Stimulated activated CD8-positive, alpha-beta memory T cell treated with anti-CD3 and anti-CD28 coated beads, Interleukin-4, amount 100 ng/mL, for 48 hours (primary cell): ENCODE data around the gene STIM2.
"Not testable (repeated sequence)": the region's sequence is repeated elsewhere in the genome, so short reads cannot be mapped to it uniquely, and the experiment has no call there.

ENCODE experiments used
- DNase-seq: peaks from one replicate; pipeline ENCODE4 v3.0.0-alpha.2; 2020

STIM2 gene

GRCh38 chr4:27005905-27006590 is 145.4 kb downstream of the STIM2 start:
- no peak for DNase-seq

- no peak for DNase-seq
Observed at GRCh38 chr4:27006646-27007045, 146.0 kb downstream of the STIM2 start.

DNA sequence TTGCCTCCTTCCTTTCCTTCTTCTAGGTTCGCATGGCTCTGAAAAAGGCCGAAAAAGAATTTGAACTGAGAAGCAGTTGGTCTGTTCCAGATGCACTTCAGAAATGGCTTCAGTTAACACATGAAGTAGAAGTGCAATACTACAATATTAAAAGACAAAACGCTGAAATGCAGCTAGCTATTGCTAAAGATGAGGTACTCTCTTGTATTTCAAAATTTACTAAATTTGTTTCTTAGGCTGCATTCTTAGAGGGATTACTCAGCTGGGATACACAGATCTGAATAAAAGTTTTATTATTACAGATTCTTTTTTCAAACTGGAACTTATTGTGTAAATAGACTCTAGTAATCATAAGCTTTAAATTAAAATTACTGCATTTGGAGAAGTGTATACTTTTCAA is 146.9 kb downstream of the STIM2 start:
- no peak for DNase-seq

- DNase-seq, result no peak
Observed at GRCh38 chr4:27008679-27009078, 148.0 kb downstream of the STIM2 start.

DNA sequence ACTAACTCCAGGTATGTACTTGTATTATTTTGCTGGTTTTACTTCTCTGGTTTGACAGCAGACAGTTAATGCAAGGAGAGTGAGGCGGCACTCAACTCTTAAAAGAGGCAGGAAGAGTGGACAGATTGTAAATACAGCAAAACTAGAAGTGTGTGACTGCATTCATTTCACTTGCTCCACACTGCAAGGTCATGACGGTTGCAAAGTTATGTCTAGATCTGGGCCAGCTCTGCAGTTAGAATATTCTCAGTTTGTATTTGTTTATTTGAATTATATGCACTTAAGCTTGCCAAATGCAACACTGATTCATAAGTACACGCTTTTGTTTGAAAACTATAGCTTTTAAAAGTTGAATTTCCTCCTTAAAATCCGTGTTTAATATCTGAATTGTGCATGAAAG is 148.9 kb downstream of the STIM2 start:
- DNase-seq, result no peak

- DNase-seq, result peak; percentile 70
Observed at GRCh38 chr4:27010334-27010940, 149.8 kb downstream of the STIM2 start.

DNA sequence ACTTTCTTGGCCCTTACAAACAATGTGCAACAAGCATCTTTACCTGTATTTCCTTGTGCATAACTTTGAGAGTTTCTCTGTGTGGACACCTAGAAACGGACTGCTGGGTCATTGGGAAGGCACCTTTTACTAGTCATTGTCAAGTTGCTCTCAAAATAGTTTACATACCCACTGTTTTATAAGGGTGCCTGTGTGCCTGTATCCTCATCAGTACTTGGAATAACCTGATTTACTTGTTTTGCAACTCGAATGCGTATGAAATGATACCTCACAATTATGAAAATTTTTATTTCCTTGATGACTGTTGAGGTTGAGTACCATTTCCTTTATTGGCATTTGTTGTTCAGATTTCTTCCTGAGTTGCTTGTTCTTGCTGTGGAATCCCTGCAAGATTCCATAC is 150.8 kb downstream of the STIM2 start:
- no peak for DNase-seq

DNA sequence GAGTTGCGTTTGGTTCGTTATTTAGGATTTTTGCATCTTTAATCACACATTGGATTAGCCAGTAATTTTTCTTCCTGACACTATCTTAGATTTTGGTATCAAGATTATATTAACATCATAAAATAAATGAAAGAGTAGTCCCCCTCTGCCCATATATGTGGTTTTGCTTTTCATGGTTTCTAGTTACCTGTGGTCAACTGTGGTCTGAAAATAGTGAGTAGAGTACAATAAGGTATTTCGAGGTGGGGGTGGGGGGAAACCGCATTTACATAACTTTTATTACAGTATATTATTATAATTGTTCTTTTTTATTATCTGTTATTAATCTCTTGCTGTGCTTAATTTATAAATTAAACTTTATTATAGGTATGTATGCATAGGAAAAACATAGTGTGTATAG is 152.4 kb downstream of the STIM2 start:
- DNase-seq, result no peak

- DNase-seq, result no peak
Observed at GRCh38 chr4:27016551-27016950, 155.9 kb downstream of the STIM2 start.

DNA sequence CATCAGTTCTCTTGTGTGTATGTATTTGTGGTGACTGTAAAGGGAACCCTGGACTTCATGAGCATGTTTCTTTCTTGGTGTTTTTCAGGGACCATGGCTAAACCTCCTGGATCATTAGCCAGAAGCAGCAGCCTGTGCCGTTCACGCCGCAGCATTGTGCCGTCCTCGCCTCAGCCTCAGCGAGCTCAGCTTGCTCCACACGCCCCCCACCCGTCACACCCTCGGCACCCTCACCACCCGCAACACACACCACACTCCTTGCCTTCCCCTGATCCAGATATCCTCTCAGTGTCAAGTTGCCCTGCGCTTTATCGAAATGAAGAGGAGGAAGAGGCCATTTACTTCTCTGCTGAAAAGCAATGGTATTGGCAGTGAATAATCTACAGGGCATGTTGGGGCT is 157.0 kb downstream of the STIM2 start:
- no peak for DNase-seq

- no peak for DNase-seq
Observed at GRCh38 chr4:27018076-27018475, 157.4 kb downstream of the STIM2 start.

DNA sequence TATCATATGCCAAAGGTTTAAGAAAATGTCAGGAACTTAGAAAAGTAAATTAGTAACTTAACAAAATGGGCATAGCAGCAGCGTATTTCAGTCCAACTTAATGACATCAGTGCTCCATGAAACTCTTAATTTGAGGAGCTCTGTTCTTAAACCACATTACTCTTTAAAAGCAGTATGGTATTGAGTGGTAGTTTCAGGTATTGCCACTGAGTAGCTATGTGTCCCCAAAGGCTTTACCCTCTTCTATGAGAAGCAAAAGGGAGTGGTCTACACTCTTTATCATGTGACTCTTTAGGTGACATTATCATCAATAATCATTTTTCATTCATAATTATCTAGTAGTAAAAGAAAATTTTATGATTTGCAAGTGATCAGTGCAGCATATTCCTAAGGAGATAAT is 158.3 kb downstream of the STIM2 start:
- DNase-seq, result no peak

GRCh38 chr4:27019766-27020165 is 159.1 kb downstream of the STIM2 start:
- no peak for DNase-seq

- no peak for DNase-seq
Observed at GRCh38 chr4:27020203-27020602, 159.6 kb downstream of the STIM2 start.

- DNase-seq, result no peak
Observed at GRCh38 chr4:27020603-27021002, 160.0 kb downstream of the STIM2 start.

DNA sequence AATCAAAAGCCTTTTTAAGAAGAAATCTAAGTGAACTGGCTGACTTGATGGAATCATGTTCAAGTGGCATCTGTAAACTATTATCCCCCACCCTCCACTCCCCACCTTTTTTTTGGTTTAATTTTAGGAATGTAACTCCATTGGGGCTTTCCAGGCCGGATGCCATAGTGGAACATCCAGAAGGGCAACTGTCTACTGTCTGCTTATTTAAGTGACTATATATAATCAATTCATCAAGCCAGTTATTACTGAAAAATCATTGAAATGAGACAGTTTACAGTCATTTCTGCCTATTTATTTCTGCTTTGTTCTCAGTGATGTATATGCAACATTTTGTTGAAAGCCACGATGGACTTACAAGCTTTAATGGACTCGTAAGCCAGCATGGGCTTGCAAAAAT is 162.3 kb downstream of the STIM2 start:
- no peak for DNase-seq

DNA sequence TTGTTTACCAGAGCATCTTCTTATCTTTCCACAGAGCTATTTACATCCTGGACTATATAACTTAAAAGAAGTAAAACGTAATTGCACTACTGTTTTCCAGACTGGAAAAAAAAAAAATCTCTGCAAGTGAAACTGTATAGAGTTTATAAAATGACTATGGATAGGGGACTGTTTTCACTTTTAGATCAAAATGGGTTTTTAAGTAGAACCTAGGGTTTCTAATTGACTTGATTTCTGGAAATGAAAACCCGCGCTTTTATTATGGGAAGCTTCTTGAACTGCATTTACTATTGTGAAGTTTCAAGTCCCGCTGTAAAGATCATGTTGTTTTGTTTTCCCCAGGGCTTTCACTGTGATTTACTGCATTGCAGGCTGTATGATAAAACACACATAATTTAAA is 162.7 kb downstream of the STIM2 start:
- no peak for DNase-seq

- DNase-seq, result no peak
Observed at GRCh38 chr4:27024805-27025204, 164.2 kb downstream of the STIM2 start.

- no peak for DNase-seq
Observed at GRCh38 chr4:27027428-27027827, 166.8 kb downstream of the STIM2 start.

DNA sequence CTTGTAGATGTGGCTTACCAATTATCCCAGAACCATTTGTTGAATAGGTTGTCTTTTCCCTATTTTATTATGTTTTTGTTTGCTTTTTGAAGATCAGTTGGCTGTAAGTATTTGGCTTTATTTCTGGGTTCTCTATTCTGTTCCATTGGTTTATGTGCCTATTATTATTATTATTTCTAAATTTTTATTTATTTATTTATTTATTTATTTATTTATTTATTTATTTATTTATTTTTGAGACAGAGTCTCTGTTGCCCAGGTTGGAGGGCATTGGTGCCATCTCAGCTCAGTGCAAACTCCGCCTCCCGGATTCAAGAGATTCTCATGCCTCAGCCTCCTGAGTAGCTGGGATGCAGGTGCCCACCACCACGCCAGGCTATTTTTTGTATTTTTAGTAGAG is 174.5 kb downstream of the STIM2 start:
- DNase-seq, result not testable (repeated sequence)

GRCh38 chr4:27040356-27040755 is 179.7 kb downstream of the STIM2 start:
- DNase-seq, result no peak

DNA sequence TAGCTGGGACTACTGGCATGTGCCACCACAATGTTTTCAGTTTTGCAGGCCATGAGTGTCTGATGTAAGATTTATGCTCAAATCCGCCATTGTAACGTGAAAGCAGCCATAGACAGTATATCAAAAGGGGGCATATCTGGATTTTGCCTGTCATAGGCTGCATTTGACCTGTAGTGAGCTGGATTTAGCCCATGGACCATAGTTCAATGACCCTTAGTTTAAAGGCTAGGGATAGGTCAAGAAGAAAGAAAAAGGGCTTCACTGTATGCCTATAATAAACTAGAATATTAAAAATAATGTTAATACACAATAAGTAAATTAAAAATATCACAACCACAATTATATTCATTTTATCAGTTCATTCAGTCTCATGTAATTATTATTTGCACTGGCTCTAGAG is 181.8 kb downstream of the STIM2 start:
- no peak for DNase-seq

- no peak for DNase-seq
Observed at GRCh38 chr4:27043200-27043599, 182.6 kb downstream of the STIM2 start.

DNA sequence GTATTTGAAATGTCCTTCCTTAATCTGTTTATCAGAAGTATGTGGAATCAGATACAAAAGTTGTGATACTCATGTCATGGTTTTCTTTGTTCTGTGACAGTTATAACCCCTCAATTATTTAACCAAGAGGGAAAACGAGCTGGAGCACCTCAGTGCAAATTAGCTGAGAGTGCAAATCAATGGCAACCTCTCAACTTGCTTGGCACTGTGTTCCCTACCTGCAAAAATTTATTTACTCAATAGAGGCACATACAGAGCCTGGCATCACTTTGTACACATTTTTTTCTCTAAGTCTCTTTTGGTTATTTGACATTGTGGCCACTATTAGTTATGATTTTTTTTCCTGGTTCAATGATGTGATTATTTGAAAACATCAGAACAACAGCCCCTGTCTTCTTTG is 186.2 kb downstream of the STIM2 start:
- no peak for DNase-seq
